K562 (cell line): ENCODE data around the gene BAIAP3. TPM values are rescaled to one million over a fixed set of nuclear protein-coding genes. Genes with fewer than 3 reads are reported as not detected.

ENCODE experiments used
- E2F6 ChIP-seq, 2 experiments: IDR thresholded peaks; 2 replicates each; pipeline ENCODE4 v1.6.1; 2011; ENCODE audit warnings: borderline replicate concordance in 1 of 2, control low read depth in 1 of 2, low read depth in 1 of 2, low read length in 1 of 2, mild to moderate bottlenecking in 1 of 2, mixed read lengths in 1 of 2, moderate library complexity in 1 of 2; ENCODE audit not compliant: insufficient read depth in 1 of 2, insufficient read length in 1 of 2, poor library complexity in 1 of 2, severe bottlenecking in 1 of 2; ENCODE audit errors: extremely low read depth in 1 of 2
- ELK1 ChIP-seq: sonication (generic); formaldehyde crosslinking; IDR thresholded peaks from 2 replicates; pipeline ENCODE4 v1.8.1; 2022; ENCODE audit warnings: missing genetic modification reagents
- ETS1 ChIP-seq: conservative IDR thresholded peaks from 2 replicates; pipeline ENCODE4 v1.6.1; 2011; ENCODE audit warnings: low read depth, mild to moderate bottlenecking, low read length; ENCODE audit not compliant: control insufficient read depth
- HINFP ChIP-seq: fragments of 450-650 bp; conservative IDR thresholded peaks from 2 replicates; pipeline ENCODE4 v1.6.1; 2016; ENCODE audit warnings: missing genetic modification characterization, low read depth, mild to moderate bottlenecking, control low read depth, missing compliant biosample characterization
- MAFK ChIP-seq: IDR thresholded peaks from 2 replicates; pipeline ENCODE4 v1.6.1; 2011; ENCODE audit warnings: low read length, improper control_type of control experiment
- MAX ChIP-seq: sonication (generic); formaldehyde crosslinking; IDR thresholded peaks from 2 replicates; pipeline ENCODE4 v1.9.0; 2022; ENCODE audit warnings: mild to moderate bottlenecking, missing genetic modification reagents
- PCBP1 ChIP-seq: fragments of 200-400 bp; formaldehyde crosslinking; IDR thresholded peaks from 2 replicates; pipeline ENCODE4 v1.6.1; 2018; ENCODE audit warnings: mild to moderate bottlenecking, low read depth, low read length; ENCODE audit not compliant: poor library complexity, severe bottlenecking
- SPI1 ChIP-seq: IDR thresholded peaks from 2 replicates; pipeline ENCODE4 v1.6.1; 2011; ENCODE audit warnings: low read depth, low read length, control low read depth, borderline replicate concordance
- ZBTB1 ChIP-seq: sonication (generic); formaldehyde crosslinking; IDR thresholded peaks from 2 replicates; pipeline ENCODE4 v1.8.1; 2023; ENCODE audit warnings: missing genetic modification reagents, low read depth, mild to moderate bottlenecking, borderline replicate concordance
- ZNF224 ChIP-seq: sonication (generic); formaldehyde crosslinking; IDR thresholded peaks from 2 replicates; pipeline ENCODE4 v1.8.0; 2022; ENCODE audit warnings: mild to moderate bottlenecking, missing genetic modification reagents
- ZNF282 ChIP-seq: sonication (generic); formaldehyde crosslinking; IDR thresholded peaks from 2 replicates; pipeline ENCODE4 v1.8.1; 2023; ENCODE audit warnings: missing genetic modification reagents
- polyA plus RNA-seq, 8 experiments: library from polyadenylated mRNA; depleted of rRNA in 4 of 8; stranded (reverse) in 5 of 8; unstranded in 3 of 8; fragments of >200 nt; fragmentation: Nextera tagmentation in 2 of 8; fragmentation: Illumina TruSeq in 1 of 8; extraction: Ambion mirVana in 2 of 8; extraction: Trizol in 1 of 8; gene quantifications; 2 replicates each; pipeline versions ENCODE4 v1.2.1 to v1.2.3, GENCODE V29; 2011 to 2014; ENCODE audit warnings: inconsistent platforms in 1 of 8, missing spikeins in 1 of 8
- total RNA-seq, 7 experiments: library from RNA; depleted of rRNA in 6 of 7; stranded (reverse); fragments of >200 nt in 6 of 7; fragmentation: Illumina TruSeq in 2 of 7; extraction: Trizol in 2 of 7; gene quantifications; 2 replicates each; pipeline versions ENCODE4 v1.2.1 to v1.2.3, GENCODE V29; 2011 to 2021; ENCODE audit warnings: low replicate concordance in 1 of 7
- TF ChIP-seq, protein P1 (sequence below): fragments of 200-800 bp; sonication (Bioruptor generic); IDR thresholded peaks from 2 replicates; pipeline ENCODE4 v1.6.1; 2017; ENCODE audit warnings: missing genetic modification characterization, missing compliant biosample characterization
- TF ChIP-seq, protein P2 (sequence below): fragments of 250-450 bp; sonication (Bioruptor Pico); IDR thresholded peaks from 2 replicates; pipeline ENCODE4 v1.4.0; 2020
- TF ChIP-seq, protein P3 (sequence below): fragments of 250-450 bp; sonication (Bioruptor Pico); IDR thresholded peaks from 2 replicates; pipeline ENCODE4 v1.4.0; 2020; ENCODE audit warnings: borderline replicate concordance

Gene BAIAP3
- total and polyA plus RNA-seq, 9 of the 15 experiments (the other 6 are each of a cell fraction or from before 2014, with no cell fraction given): 0.03 to 4.5 (median 0.57) TPM; not detected in 1

GRCh38 chr16:1331712-1332617 is 1.5 kb upstream of the BAIAP3 start (continued):
- TF ChIP-seq ZNF282 (CRISPR knock-in tag) (no peak), ZNF224 (CRISPR knock-in tag) (no peak), ELK1 (no peak), PCBP1 (peak; percentile 33), ZBTB1 (CRISPR knock-in tag) (no peak), MAFK (no peak), SPI1 (0 out of 2 replicates have a peak, but pooled peaks have one; percentile 20), ETS1 (peak; percentile 94), HINFP (no peak), E2F6 (IDR thresholded peaks at IDR 0.05; ENCODE audit: borderline replicate concordance in 1 of 2, extremely low read depth in 1 of 2, insufficient read depth in 1 of 2, insufficient read length in 1 of 2, low read depth in 1 of 2, low read length in 1 of 2, poor library complexity in 1 of 2, severe bottlenecking in 1 of 2) (no peak), MAX (peak; percentile 44; the same call in 1 of the 2 replicates)
- TF ChIP-seq, protein P1, sequence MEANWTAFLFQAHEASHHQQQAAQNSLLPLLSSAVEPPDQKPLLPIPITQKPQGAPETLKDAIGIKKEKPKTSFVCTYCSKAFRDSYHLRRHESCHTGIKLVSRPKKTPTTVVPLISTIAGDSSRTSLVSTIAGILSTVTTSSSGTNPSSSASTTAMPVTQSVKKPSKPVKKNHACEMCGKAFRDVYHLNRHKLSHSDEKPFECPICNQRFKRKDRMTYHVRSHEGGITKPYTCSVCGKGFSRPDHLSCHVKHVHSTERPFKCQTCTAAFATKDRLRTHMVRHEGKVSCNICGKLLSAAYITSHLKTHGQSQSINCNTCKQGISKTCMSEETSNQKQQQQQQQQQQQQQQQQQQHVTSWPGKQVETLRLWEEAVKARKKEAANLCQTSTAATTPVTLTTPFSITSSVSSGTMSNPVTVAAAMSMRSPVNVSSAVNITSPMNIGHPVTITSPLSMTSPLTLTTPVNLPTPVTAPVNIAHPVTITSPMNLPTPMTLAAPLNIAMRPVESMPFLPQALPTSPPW (CRISPR knock-in tag): peak; percentile 87
- TF ChIP-seq, protein P2, sequence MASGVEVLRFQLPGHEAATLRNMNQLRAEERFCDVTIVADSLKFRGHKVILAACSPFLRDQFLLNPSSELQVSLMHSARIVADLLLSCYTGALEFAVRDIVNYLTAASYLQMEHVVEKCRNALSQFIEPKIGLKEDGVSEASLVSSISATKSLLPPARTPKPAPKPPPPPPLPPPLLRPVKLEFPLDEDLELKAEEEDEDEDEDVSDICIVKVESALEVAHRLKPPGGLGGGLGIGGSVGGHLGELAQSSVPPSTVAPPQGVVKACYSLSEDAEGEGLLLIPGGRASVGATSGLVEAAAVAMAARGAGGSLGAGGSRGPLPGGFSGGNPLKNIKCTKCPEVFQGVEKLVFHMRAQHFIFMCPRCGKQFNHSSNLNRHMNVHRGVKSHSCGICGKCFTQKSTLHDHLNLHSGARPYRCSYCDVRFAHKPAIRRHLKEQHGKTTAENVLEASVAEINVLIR: no peak
- TF ChIP-seq, protein P3, sequence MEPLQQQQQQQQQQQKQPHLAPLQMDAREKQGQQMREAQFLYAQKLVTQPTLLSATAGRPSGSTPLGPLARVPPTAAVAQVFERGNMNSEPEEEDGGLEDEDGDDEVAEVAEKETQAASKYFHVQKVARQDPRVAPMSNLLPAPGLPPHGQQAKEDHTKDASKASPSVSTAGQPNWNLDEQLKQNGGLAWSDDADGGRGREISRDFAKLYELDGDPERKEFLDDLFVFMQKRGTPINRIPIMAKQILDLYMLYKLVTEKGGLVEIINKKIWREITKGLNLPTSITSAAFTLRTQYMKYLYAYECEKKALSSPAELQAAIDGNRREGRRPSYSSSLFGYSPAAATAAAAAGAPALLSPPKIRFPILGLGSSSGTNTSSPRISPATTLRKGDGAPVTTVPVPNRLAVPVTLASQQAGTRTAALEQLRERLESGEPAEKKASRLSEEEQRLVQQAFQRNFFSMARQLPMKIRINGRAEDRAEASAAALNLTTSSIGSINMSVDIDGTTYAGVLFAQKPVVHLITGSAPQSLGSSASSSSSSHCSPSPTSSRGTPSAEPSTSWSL: no peak
